NCI-H69 (cell line): Measurements from ENCODE around the gene EHBP1.
A peak's percentile ranks its signal among the peaks of the same experiment; 100 is the strongest.

Experiments
- DNase-seq: peaks from one replicate; lab custom pipeline; 2025; lab: John Stamatoyannopoulos, UW

EHBP1 gene

GRCh38 chr2:62705007-62705829 is at the start of gene EHBP1:
EHBP1 (plus strand) TSS chr2:62705713; CDS start chr2:62707192, 1,479 bp downstream.
- peak; percentile 98 for DNase-seq

GRCh38 chr2:62657783-62658182 is 47.7 kb upstream of the EHBP1 start:
- no peak for DNase-seq

- DNase-seq, result no peak
Observed at GRCh38 chr2:62658891-62659290, 46.6 kb upstream of the EHBP1 start.

- DNase-seq, result no peak
Observed at GRCh38 chr2:62660087-62660486, 45.4 kb upstream of the EHBP1 start.

GRCh38 chr2:62660582-62661262 is 44.8 kb upstream of the EHBP1 start:
- no peak for DNase-seq

GRCh38 chr2:62661263-62661635 is 44.3 kb upstream of the EHBP1 start:
- no peak for DNase-seq

- DNase-seq, result no peak
Observed at GRCh38 chr2:62662131-62662530, 43.4 kb upstream of the EHBP1 start.

- DNase-seq, result no peak
Observed at GRCh38 chr2:62662554-62662953, 43.0 kb upstream of the EHBP1 start.

GRCh38 chr2:62663411-62663810 is 42.1 kb upstream of the EHBP1 start:
- DNase-seq, result no peak

- no peak for DNase-seq
Observed at GRCh38 chr2:62663920-62664795, 41.4 kb upstream of the EHBP1 start.

- no peak for DNase-seq
Observed at GRCh38 chr2:62665446-62665845, 40.1 kb upstream of the EHBP1 start.

- DNase-seq, result no peak
Observed at GRCh38 chr2:62669180-62669579, 36.3 kb upstream of the EHBP1 start.

- no peak for DNase-seq
Observed at GRCh38 chr2:62672601-62673000, 32.9 kb upstream of the EHBP1 start.

- DNase-seq, result no peak
Observed at GRCh38 chr2:62675062-62675461, 30.5 kb upstream of the EHBP1 start.

GRCh38 chr2:62685256-62685655 is 20.3 kb upstream of the EHBP1 start:
- DNase-seq, result no peak

- DNase-seq, result peak; percentile 28
Observed at GRCh38 chr2:62686012-62686685, 19.4 kb upstream of the EHBP1 start.

GRCh38 chr2:62687636-62688035 is 17.9 kb upstream of the EHBP1 start:
- DNase-seq, result no peak

GRCh38 chr2:62688771-62689170 is 16.7 kb upstream of the EHBP1 start:
- DNase-seq, result no peak

- no peak for DNase-seq
Observed at GRCh38 chr2:62691186-62691585, 14.3 kb upstream of the EHBP1 start.

- no peak for DNase-seq
Observed at GRCh38 chr2:62692225-62692624, 13.3 kb upstream of the EHBP1 start.

GRCh38 chr2:62698653-62699052 is 6.9 kb upstream of the EHBP1 start:
- DNase-seq, result no peak

- no peak for DNase-seq
Observed at GRCh38 chr2:62704654-62705006, 883 bp upstream of the EHBP1 start.
